HG03571 (cell line): ENCODE measurements around the gene OSBP.
"Not testable (repeated sequence)": the region's sequence is repeated elsewhere in the genome, so short reads cannot be mapped to it uniquely, and the experiment has no call there.

Source experiments
- ATAC-seq: cut with Tn5 transposase; IDR thresholded peaks from one replicate; pipeline ENCODE4 v1.9.1; 2021; ENCODE audit not compliant: unreplicated experiment

The OSBP gene

GRCh38 chr11:59556115-59556916 lies 59.3 kb downstream of the OSBP start:
- ATAC-seq, result no peak

DNA sequence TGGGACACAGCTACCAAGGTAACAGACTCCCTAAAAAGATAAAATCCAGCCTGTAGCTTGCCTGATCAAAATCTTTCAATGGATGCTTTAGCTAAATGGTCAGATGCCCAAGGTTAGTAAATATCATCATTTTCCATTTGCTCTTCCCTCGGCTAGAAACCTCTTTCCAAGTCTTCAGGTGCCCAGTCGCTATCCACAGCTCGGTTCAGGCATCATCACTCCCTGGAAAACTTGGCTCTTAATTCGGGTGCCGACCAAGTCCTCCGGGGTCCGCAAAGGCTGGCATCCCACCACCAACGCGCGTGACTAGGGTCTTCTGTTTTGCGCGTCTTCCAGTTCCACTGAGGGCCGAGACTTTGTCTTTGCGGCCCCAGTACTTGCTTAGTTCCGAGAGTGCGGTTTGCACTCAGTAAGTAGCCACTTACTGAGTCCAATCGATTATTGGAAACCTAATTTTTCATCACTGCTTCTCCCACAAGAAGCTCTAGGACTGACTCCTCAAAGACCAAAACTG lies 59.9 kb downstream of the OSBP start:
- no peak for ATAC-seq

GRCh38 chr11:59553323-59553722 lies 62.3 kb downstream of the OSBP start:
- no peak for ATAC-seq

GRCh38 chr11:59552844-59553243 lies 62.7 kb downstream of the OSBP start:
- ATAC-seq, result no peak

GRCh38 chr11:59551659-59552521 lies 63.7 kb downstream of the OSBP start:
- ATAC-seq, result no peak

DNA sequence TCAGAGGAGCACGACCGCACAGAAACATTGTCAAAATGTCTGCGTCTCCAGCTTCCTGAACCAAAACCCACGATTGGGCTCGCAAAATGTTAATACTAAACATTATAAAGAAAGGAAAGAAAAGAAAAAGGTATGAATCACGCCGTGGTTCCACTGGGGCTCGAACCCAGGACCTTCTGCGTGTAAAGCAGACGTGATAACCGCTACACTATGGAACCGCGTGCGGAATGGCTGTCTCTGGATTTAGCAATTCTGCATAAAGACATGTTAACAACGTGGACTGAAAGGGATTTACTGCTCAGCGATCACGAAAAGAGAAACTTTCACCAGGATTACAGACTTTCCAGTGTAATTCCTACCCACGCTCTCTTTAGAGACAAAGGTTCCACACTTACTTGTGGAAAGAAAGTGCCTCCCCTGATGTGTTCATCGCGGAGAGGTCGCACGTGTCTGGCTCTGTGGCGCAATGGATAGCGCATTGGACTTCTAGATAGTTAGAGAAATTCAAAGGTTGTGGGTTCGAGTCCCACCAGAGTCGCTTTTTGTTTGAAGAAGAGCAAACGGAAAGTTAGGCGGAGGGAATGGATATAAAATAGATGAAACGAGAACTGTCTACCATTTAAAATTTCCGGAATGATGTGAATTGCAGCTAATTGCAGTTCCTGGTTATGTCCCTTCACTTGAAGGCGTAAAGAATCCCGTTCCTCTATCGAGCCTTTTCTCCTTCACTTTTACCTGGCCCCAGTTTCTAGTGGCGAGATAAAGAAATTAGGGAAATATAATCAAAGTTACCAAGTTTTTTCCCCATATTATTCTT lies 64.5 kb downstream of the OSBP start:
- no peak for ATAC-seq

DNA sequence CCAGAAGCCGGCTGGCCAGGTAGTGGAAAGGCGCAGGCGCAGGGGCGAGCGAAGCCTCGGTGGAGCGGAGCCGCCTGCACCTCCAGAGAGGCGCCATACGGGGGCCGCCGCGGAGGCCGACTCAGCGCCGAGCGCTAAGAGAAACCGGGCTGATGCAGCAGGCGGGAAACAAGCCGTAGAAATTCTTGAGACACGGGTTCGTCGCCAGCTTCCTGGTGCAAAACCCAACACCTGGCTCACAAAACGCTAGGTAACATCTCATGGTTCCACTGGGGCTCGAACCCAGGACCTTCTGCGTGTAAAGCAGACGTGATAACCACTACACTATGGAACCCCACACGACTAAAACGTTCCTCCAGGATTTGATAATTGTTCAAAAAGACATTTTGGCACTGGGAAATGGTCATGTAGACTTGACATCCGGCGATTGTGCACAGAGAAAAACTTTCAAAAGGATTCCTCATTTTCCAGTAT lies 65.2 kb downstream of the OSBP start:
- ATAC-seq, result peak; percentile 92

- no peak for ATAC-seq
Measured at GRCh38 chr11:59548309-59548656, 67.3 kb downstream of the OSBP start.

DNA sequence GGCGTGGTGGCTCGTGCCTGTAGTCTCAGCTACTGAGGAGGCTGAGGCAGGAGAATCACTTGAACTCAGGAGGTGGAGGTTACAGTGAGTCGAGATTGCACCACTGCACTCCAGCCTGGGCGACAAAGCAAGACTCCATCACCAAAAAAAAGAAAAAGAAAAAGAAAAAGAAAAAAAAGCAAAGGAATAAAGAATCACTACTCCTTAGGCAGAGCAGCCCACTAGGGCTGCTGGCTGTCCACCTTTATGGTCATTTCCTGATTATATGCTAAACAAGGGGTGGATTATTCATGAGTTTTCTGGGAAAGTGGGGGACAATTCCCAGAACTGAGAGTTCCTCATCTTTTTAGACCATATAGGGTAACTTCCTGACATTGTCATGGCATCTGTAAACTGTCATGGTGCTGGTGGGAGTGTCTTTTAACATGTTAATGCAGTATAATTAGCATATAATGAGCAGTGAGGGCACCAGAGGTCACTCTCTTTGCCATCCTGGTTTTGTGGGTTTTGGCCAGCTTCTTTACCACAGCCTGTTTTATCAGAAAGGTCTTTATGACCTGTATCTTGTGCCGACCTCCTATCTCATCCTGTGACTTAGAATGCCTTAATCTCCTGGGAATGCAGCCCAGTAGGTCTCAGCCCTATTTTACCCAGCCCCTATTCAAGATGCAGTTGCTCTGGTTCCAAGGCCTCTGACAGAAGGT lies 67.8 kb downstream of the OSBP start:
- not testable (repeated sequence) for ATAC-seq

DNA sequence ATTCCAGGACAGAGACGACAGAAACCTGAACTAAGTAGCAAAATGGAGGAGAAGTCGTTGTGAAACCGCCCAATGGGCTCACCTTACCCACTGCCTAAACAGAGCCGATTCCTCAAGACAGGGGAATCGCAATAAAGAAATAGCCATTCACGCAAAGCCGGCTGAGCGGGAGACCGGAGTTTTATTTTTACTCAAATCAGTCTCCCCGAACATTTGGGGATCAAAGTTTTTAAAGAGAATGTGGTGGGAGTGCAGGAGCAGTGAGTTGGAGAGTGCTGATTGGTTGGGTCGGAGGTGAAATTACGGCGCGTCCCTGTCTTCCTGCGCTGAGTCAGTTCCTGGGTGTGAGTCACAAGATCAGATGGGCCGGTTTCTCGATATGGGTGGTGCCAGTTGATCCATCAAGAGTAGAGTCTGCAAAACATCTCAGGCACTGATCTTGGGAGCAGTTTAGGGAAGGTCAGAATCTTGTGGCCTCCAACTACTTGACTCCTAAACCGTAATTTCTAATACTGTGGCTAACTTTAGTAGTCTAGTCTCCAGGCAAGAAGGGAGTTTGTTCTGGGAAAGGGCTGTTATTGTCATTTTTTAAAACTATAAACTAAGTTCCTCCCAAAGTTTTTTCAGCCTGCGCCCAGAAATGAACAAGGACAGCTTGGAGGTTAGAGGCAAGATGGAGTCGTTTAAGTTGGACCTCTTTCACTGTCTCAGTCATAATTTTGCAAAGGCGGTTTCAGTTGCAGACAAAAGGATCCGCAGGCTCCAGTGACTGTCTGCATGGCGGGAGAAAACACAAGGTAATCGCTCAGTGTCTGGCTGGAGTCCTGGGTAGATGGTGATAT lies 70.2 kb downstream of the OSBP start:
- no peak for ATAC-seq

DNA sequence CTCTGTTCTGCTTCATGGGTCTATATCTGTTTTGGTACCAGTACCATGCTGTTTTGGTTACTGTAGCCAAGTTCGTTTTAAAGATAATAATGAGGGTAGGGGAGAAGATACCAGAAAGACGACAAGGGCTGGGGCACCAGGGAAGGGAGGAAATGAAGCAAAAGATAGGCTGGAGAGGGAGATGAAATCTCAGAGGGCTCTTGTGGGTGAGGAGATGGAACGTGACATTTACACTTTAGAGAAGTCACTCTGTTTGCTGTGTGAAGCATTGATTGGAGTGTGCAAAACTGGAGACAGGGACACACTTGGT lies 70.8 kb downstream of the OSBP start:
- no peak for ATAC-seq

- ATAC-seq, result not testable (repeated sequence)
Measured at GRCh38 chr11:59543713-59544112, 71.9 kb downstream of the OSBP start.

DNA sequence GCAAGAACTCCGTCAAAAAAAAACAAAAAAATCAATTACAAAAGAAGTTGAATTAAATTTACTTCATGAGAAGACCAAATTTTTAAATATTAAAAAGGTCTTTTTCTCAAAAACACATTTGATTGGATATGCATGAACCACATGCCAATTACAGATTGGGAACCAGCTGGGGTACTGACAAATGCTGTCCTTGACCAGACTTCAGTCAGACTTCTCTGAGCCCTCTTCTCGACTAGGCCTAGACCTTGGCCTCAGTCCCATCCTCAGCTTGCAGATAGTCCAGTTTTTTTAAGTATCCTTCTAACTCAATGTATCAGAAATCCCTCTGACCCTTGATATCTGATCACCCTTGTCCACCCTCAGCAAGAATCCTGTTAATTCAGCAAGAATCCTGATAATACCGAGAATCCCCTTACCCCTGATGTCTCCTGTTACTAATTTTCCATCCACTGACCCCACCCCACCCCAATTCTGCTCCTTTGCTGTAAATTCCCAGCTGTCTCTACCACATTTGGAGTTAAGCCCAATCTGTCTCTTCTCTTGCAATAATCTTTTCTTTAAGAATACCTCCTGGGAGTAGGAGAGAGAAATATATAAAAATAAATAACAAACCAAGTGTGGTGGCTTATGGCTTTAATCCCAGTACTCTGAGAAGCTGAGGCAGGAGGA lies 73.3 kb downstream of the OSBP start:
- no peak for ATAC-seq

DNA sequence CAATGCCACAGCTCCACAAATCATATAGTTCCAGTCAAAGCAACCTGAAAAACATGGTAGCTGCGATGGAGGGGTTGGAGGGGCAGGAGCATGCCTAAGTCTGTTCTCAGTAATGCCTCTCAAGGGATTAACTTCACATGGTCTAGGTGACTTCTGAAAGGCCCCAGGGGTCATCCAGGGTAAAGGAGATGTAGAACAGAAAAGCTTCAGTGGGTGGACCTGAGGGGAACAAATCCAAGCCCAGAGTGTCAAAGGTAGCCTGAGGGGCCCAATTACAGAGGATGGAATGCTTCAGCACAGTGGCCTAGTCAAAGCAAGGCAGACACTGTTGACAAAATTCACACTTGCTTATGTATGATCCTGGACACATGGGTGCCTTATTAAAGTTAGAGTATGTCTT lies 80.9 kb downstream of the OSBP start:
- no peak for ATAC-seq

DNA sequence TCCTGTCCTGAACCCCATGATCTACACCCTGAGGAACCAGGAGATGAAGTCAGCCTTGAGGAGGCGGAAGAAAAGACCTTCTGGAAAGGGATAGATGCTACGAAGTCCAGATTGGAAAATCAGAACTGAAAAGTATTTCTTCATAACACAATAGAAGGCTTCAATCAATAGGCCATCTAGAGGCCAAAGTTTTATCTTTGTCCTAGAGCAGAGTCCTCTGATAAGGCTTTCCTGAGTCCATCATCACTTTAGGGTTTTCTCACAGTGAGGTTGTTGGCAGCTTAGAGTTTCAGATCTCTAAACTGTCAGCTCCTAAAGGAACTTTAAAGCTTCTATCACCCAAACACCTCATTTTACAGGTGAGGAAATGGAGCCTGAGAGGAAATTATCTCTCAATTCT lies 83.0 kb downstream of the OSBP start:
- ATAC-seq, result no peak

GRCh38 chr11:59528711-59529110 lies 86.9 kb downstream of the OSBP start:
- no peak for ATAC-seq
